GM18505 (cell line): Measurements from ENCODE around the gene ADK.
"Not testable (repeated sequence)": the region's sequence is repeated elsewhere in the genome, so short reads cannot be mapped to it uniquely, and the experiment has no call there.

Experiments
- ATAC-seq: cut with Tn5 transposase; IDR thresholded peaks from one replicate; pipeline ENCODE4 v1.9.1; 2021; ENCODE audit not compliant: unreplicated experiment
- POLR2A ChIP-seq: IDR thresholded peaks from 4 replicates; pipeline ENCODE4 v1.6.1; 2011; ENCODE audit warnings: borderline replicate concordance; ENCODE audit not compliant: insufficient read depth, insufficient read length; ENCODE audit errors: extremely low read depth

Gene ADK

DNA sequence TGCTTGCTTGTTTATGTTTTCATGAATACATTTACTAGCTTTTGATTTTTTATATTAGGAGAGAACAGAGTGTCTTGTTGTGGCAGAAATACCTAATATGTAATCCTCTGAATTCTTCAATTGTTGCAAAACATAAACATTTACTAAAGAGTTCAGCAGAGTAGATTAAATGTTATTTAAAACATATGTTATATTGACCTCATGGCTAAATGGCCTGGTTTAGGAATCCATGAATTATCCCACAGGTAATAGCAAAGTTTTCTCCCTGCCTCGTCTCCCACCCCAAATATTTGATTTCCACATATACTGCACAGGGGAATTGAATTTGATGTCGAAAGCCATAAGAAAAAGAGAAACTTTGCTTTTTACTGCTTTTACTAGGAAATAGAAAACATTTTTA is 111.8 kb downstream of the ADK start:
- no peak for ATAC-seq
- TF ChIP-seq POLR2A: no peak

GRCh38 chr10:74263996-74264395 is 113.0 kb downstream of the ADK start:
- no peak for ATAC-seq
- TF ChIP-seq POLR2A: no peak

- ATAC-seq: no peak
- no peak for TF ChIP-seq POLR2A
Measured at GRCh38 chr10:74272288-74272687, 121.3 kb downstream of the ADK start.

DNA sequence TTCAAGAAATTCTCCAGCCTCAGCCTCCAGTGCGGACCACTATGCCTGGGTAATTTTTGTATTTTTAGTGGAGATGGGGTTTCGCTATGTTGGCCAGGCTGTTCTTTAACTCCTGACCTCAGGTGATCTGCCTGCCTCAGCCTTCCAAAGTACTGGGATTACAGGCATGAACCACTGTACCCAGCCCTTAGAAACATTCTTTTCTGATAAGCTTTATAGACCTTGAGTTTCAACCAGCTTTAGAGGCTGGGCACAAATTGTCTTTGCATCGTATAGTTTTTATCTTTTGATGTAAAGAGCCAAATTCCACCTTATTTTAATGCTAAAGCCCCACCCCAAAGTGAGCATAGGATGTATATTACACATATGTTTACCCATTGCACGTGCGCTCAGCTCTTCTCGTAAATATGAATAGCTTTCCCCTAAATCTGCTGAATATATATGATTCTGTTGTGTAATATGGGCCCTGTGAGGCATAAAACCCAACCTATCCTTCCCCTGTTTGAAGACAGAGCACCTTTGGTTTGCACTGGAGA is 124.8 kb downstream of the ADK start:
- TF ChIP-seq POLR2A: no peak
- no peak for ATAC-seq

- no peak for TF ChIP-seq POLR2A
- no peak for ATAC-seq
Measured at GRCh38 chr10:74276416-74276815, 125.4 kb downstream of the ADK start.

GRCh38 chr10:74282151-74282847 is 131.3 kb downstream of the ADK start:
- no peak for ATAC-seq
- no peak for TF ChIP-seq POLR2A

DNA sequence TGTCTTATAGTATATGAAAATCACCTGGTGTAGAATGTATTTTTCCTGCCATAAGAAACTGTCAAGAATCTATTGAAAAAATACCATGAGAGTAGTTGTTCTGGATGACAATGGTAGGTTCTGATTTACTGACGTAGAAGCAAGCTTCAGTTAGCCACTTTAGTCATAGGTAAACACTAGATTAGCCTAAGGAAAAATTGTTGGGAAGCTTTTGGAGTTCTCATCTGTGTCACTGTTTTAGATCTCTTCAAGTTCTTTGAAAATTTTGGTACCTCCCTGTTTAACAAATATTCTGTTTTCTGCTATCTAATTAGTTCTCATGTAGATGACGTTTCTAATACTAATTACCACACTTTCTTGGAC is 131.8 kb downstream of the ADK start:
- TF ChIP-seq POLR2A: no peak
- ATAC-seq: no peak

- ATAC-seq: no peak
- TF ChIP-seq POLR2A: no peak
Measured at GRCh38 chr10:74289188-74289587, 138.2 kb downstream of the ADK start.

DNA sequence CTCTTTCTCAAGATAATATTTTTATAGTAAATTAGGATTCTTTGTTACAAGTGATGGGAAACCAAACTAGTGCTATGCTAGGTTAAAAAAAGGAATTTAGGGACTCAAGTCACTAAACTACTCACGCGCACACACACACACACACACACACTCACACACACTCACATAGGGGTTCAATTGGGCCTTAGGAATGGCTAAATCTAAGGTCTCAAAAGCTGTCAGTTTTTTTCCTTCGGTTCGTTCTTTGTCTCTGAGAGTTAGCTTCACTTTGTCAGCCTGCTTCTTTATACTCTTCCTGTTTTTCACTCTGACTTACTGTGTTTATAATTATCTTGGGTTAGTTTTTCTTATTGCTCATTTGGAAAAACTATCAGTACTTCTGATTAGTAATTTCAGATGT is 138.9 kb downstream of the ADK start:
- TF ChIP-seq POLR2A: no peak
- no peak for ATAC-seq

GRCh38 chr10:74290708-74291107 is 139.7 kb downstream of the ADK start:
- ATAC-seq: no peak

GRCh38 chr10:74292871-74293427 is 141.9 kb downstream of the ADK start:
- ATAC-seq: no peak
- no peak for TF ChIP-seq POLR2A

More at GRCh38 chr10:74290708-74291107, 139.7 kb downstream of the ADK start:
- TF ChIP-seq POLR2A: no peak

DNA sequence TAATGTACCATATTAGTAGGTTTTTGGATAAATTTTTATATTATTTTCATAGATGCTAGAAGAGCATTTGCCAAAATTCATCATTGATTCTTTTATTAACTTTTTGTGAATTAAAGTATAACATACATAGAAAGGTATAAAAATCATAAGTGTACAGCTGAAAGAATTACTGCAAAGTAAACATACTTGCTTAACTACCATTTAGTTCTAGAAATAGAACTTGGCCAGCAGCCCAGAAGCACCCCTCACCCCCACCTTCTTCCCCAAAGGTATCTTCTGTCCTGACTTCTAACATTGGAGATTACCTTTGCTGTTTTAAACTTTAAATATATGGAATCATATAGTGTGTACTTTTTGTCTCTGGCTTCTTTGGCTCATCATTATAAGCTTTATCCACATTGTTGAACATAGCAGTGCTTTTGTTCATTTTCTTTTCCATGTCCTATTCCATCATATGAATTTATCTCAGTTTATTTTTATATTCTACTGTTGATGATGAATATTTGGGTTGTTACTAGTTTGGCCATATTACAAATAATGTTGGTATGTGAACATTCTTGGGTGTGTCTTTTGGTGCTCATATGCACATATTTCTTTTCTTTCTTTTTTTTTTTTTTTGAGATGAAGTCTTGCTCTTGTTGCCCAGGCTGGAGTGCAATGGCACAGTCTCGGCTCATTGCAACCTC is 142.8 kb downstream of the ADK start:
- no peak for ATAC-seq

GRCh38 chr10:74297389-74298080 is 146.5 kb downstream of the ADK start:
- no peak for TF ChIP-seq POLR2A
- ATAC-seq: no peak

More for the DNA sequence above, 142.8 kb downstream of the ADK start:
- TF ChIP-seq POLR2A: no peak

- not testable (repeated sequence) for ATAC-seq
Measured at GRCh38 chr10:74300074-74300621, 149.1 kb downstream of the ADK start.
